ENCODE measurements around the gene SERPINB10.

Gene SERPINB10

GRCh38 chr18:63972002-63972376 is 64.2 kb downstream of the SERPINB10 start:
- TF ChIP-seq, protein P1, sequence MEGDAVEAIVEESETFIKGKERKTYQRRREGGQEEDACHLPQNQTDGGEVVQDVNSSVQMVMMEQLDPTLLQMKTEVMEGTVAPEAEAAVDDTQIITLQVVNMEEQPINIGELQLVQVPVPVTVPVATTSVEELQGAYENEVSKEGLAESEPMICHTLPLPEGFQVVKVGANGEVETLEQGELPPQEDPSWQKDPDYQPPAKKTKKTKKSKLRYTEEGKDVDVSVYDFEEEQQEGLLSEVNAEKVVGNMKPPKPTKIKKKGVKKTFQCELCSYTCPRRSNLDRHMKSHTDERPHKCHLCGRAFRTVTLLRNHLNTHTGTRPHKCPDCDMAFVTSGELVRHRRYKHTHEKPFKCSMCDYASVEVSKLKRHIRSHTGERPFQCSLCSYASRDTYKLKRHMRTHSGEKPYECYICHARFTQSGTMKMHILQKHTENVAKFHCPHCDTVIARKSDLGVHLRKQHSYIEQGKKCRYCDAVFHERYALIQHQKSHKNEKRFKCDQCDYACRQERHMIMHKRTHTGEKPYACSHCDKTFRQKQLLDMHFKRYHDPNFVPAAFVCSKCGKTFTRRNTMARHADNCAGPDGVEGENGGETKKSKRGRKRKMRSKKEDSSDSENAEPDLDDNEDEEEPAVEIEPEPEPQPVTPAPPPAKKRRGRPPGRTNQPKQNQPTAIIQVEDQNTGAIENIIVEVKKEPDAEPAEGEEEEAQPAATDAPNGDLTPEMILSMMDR (IDR thresholded peaks at IDR 0.05) = no peak
- no peak for DNase-seq
- Mint-ChIP-seq H3K4me1 (peaks cover 27% of the 10 kb centered on the region), H3K27ac (no peak overlapping the region), H3K36me3 (ENCODE audit: low read depth) (no peaks in the 10 kb centered on the region), H3K9me3 (peaks cover 8% of the 10 kb centered on the region), H3K27me3 (ENCODE audit: low read depth, poor library complexity) (peaks cover 13% of the 10 kb centered on the region), H3K4me3 (peak overlapping the region; percentile 86)

DNA sequence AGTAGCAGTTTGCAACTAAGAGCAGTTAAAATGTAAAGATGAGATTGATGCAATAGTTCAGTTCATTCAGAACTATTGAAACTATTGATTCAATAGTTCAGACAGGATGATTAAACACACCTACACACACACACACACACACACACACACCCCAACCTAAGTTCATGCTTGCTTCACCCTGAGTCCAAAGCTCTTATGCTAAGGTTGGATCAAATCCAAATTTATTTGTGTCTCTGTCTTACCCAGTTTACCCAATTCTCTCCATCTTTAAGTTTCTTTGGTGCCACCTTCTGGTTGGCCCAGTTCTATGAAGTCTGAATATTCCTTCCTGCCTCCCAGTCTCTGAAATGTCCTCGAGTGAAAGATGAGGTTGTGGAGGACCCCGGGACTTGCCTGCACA is 67.2 kb downstream of the SERPINB10 start:
- no peak for DNase-seq
- Mint-ChIP-seq H3K4me1 (peaks cover 22% of the 10 kb centered on the region), H3K27ac (no peak overlapping the region), H3K36me3 (ENCODE audit: low read depth) (no peaks in the 10 kb centered on the region), H3K9me3 (peaks cover 8% of the 10 kb centered on the region), H3K4me3 (no peak overlapping the region), H3K27me3 (ENCODE audit: low read depth, poor library complexity) (peaks cover 4% of the 10 kb centered on the region)
- TF ChIP-seq, protein P1 (IDR thresholded peaks at IDR 0.05) = no peak

- peaks cover 4% of the 10 kb centered on the region for H3K27me3 Mint-ChIP-seq (ENCODE audit: low read depth, poor library complexity)
- H3K4me3 Mint-ChIP-seq = no peak overlapping the region
- H3K4me1 Mint-ChIP-seq = peaks cover 26% of the 10 kb centered on the region
- H3K27ac Mint-ChIP-seq = no peak overlapping the region
- DNase-seq = no peak
- TF ChIP-seq, protein P1 (IDR thresholded peaks at IDR 0.05) = no peak
- no peaks in the 10 kb centered on the region for H3K36me3 Mint-ChIP-seq (ENCODE audit: low read depth)
- H3K9me3 Mint-ChIP-seq = peaks cover 8% of the 10 kb centered on the region
Observed at GRCh38 chr18:63975628-63976027, 67.9 kb downstream of the SERPINB10 start.

DNA sequence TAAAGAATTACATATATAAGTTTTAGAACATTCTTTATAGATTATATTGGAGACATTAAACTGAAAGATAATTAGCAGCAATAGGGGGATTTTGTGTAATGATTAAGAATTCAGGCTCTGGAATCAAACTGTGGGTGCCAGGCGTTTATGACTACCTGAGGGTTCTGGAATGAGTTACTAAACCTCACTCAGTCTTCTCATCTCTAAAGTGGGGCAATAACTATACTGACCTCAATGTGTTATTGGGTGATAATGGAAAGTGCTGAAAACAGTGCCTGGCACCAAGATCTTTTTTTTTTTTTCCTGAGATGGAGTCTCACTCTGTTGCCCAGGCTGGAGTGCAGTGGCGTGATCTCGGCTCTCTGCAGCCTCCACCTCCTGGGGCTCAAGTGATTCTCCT is 69.3 kb downstream of the SERPINB10 start:
- TF ChIP-seq, protein P1 (IDR thresholded peaks at IDR 0.05) = no peak
- Mint-ChIP-seq H3K4me1 (peaks cover 16% of the 10 kb centered on the region), H3K36me3 (ENCODE audit: low read depth) (no peaks in the 10 kb centered on the region), H3K27me3 (ENCODE audit: low read depth, poor library complexity) (peaks cover 4% of the 10 kb centered on the region), H3K27ac (no peak overlapping the region), H3K9me3 (peaks cover 8% of the 10 kb centered on the region), H3K4me3 (no peak overlapping the region)
- no peak for DNase-seq

- H3K36me3 Mint-ChIP-seq (ENCODE audit: low read depth) = no peaks in the 10 kb centered on the region
- peak; percentile 56 for DNase-seq
- H3K4me3 Mint-ChIP-seq = peak overlapping the region; percentile 49
- H3K27ac Mint-ChIP-seq = no peak overlapping the region
- H3K27me3 Mint-ChIP-seq (ENCODE audit: low read depth, poor library complexity) = peaks cover 4% of the 10 kb centered on the region
- peaks cover 16% of the 10 kb centered on the region for H3K4me1 Mint-ChIP-seq
- H3K9me3 Mint-ChIP-seq = no peaks in the 10 kb centered on the region
- TF ChIP-seq, protein P1 (IDR thresholded peaks at IDR 0.05) = peak; percentile 80
Observed at GRCh38 chr18:63979409-63979920, 71.7 kb downstream of the SERPINB10 start.

DNA sequence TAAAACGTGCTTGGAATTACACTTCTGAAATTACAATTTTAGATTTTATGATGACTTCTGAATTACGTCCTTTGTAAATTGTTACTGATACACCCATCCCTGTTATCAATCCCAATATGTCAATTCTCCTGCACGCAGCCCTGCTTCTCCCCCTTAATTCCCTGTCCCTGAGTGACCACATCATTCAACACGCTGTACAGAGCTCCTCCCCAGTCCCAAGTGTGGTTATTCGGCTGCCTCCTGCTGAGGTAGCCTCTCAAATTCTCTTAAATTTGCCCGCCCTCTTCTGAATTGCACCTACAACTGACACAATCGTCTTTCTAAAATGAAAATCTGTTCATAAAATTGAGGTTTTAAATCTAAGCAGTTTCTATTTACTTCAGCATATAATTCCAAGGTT is 72.3 kb downstream of the SERPINB10 start:
- TF ChIP-seq, protein P1 (IDR thresholded peaks at IDR 0.05) = no peak

More for the DNA sequence above, 72.3 kb downstream of the SERPINB10 start:
- H3K4me1 Mint-ChIP-seq = peaks cover 16% of the 10 kb centered on the region
- H3K27ac Mint-ChIP-seq = no peak overlapping the region
- H3K9me3 Mint-ChIP-seq = no peaks in the 10 kb centered on the region
- no peak overlapping the region for H3K4me3 Mint-ChIP-seq
- H3K36me3 Mint-ChIP-seq (ENCODE audit: low read depth) = no peaks in the 10 kb centered on the region
- H3K27me3 Mint-ChIP-seq (ENCODE audit: low read depth, poor library complexity) = peaks cover 4% of the 10 kb centered on the region
- DNase-seq = no peak
